ENCODE results near the gene GLCE.
"Not testable (repeated sequence)": the region's sequence is repeated elsewhere in the genome, so short reads cannot be mapped to it uniquely, and the experiment has no call there.

DNA sequence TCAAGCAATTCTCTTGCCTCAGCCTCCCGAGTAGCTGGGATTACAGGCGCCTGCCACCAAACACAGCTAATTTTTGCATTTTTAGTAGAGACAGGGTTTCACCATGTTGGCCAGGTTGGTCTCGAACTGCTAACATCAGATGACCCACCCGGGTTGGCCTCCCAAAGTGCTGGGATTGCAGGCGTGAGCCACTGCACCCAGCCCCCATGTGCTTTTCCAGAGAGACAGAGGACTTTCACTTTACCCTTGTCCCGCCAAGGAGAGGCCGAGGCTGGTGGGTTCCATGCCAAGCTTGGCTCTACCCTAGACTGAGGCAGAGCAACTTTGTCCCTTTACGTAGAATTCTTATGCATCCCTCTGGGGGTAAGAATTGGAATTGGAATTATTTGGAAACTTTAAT is 140.7 kb downstream of the GLCE start:
- TF ChIP-seq, protein P1, sequence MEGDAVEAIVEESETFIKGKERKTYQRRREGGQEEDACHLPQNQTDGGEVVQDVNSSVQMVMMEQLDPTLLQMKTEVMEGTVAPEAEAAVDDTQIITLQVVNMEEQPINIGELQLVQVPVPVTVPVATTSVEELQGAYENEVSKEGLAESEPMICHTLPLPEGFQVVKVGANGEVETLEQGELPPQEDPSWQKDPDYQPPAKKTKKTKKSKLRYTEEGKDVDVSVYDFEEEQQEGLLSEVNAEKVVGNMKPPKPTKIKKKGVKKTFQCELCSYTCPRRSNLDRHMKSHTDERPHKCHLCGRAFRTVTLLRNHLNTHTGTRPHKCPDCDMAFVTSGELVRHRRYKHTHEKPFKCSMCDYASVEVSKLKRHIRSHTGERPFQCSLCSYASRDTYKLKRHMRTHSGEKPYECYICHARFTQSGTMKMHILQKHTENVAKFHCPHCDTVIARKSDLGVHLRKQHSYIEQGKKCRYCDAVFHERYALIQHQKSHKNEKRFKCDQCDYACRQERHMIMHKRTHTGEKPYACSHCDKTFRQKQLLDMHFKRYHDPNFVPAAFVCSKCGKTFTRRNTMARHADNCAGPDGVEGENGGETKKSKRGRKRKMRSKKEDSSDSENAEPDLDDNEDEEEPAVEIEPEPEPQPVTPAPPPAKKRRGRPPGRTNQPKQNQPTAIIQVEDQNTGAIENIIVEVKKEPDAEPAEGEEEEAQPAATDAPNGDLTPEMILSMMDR (IDR thresholded peaks at IDR 0.05 in 4 of 5, conservative IDR thresholded peaks at IDR 0.05 in 1 of 5), result not testable (repeated sequence)
- TF ChIP-seq POLR2A (IDR thresholded peaks at IDR 0.05), result not testable (repeated sequence)
